Middle frontal gyrus (tissue), 1 donor: ENCODE results near the gene SLC7A6.

ENCODE experiments used
- DNase-seq: peaks from one replicate; pipeline ENCODE4 v3.0.0-alpha.2; 2015; ENCODE audit warnings: low spot score; ENCODE audit errors: extremely low spot score

Gene SLC7A6

GRCh38 chr16:68235108-68235886 is 29.0 kb upstream of the SLC7A6 start:
- no peak for DNase-seq

GRCh38 chr16:68235887-68236136 is 28.5 kb upstream of the SLC7A6 start, which contains the start of gene ESRP2:
Gene ESRP2, minus strand, starts transcription at chr16:68236127. Its CDS starts 82 bp downstream, at chr16:68236045.
- DNase-seq: no peak

GRCh38 chr16:68236137-68236825 is 28.0 kb upstream of the SLC7A6 start:
- no peak for DNase-seq

GRCh38 chr16:68236826-68237242 is 27.5 kb upstream of the SLC7A6 start:
- DNase-seq: no peak

GRCh38 chr16:68237243-68238028 is 26.9 kb upstream of the SLC7A6 start:
- DNase-seq: peak; percentile 87

- no peak for DNase-seq
These were observed 26.3 kb upstream of the SLC7A6 start for GRCh38 chr16:68238029-68238345.

- no peak for DNase-seq
These were observed 22.2 kb upstream of the SLC7A6 start for GRCh38 chr16:68242085-68242484.

GRCh38 chr16:68242926-68243858 is 21.1 kb upstream of the SLC7A6 start:
- DNase-seq: no peak

- no peak for DNase-seq
These were observed 19.8 kb upstream of the SLC7A6 start for GRCh38 chr16:68244481-68244902.

- peak; percentile 82 for DNase-seq
These were observed 19.1 kb upstream of the SLC7A6 start, which contains the start of gene PLA2G15 for GRCh38 chr16:68244903-68245853. Gene PLA2G15, plus strand, starts transcription at chr16:68245373. Its CDS starts 54 bp downstream, at chr16:68245427.

- DNase-seq: no peak
These were observed 18.2 kb upstream of the SLC7A6 start for GRCh38 chr16:68246121-68246520.

- DNase-seq: no peak
These were observed 17.7 kb upstream of the SLC7A6 start for GRCh38 chr16:68246666-68247065.

- no peak for DNase-seq
These were observed 16.9 kb upstream of the SLC7A6 start for GRCh38 chr16:68247400-68247799.

GRCh38 chr16:68247932-68248331 is 16.4 kb upstream of the SLC7A6 start:
- no peak for DNase-seq

GRCh38 chr16:68249371-68249770 is 15.0 kb upstream of the SLC7A6 start:
- DNase-seq: no peak

GRCh38 chr16:68250951-68251350 is 13.4 kb upstream of the SLC7A6 start:
- DNase-seq: no peak

- no peak for DNase-seq
These were observed 12.5 kb upstream of the SLC7A6 start for GRCh38 chr16:68251832-68252231.

GRCh38 chr16:68252383-68252782 is 11.9 kb upstream of the SLC7A6 start:
- no peak for DNase-seq

GRCh38 chr16:68253721-68254120 is 10.6 kb upstream of the SLC7A6 start:
- DNase-seq: no peak

- DNase-seq: no peak
These were observed 8.6 kb upstream of the SLC7A6 start for GRCh38 chr16:68255712-68256111.
